Measurements from ENCODE around the gene NTM.
A peak's percentile ranks its signal among the peaks of the same experiment; 100 is the strongest.

The NTM gene

DNA sequence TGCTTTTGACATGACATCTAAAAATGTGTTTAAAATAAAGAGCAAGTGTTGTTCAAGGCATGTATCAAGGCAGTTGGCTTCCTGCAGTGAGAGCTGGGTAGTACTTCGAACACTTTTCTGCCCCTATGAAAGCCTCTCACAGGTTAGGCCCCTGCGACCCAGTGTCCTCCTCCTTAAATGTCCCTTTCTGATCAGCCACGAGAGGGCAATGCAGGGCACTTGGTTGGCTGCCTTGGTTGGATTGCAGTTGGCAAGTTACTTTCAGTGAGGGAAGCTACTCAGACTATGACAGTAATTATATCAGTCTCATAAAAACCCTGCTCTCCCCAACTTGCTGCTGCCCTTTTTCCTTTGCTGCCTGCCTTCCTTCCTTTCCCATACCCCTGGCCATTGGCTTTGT is 743.8 kb downstream of the NTM start:
- TF ChIP-seq, protein P1, sequence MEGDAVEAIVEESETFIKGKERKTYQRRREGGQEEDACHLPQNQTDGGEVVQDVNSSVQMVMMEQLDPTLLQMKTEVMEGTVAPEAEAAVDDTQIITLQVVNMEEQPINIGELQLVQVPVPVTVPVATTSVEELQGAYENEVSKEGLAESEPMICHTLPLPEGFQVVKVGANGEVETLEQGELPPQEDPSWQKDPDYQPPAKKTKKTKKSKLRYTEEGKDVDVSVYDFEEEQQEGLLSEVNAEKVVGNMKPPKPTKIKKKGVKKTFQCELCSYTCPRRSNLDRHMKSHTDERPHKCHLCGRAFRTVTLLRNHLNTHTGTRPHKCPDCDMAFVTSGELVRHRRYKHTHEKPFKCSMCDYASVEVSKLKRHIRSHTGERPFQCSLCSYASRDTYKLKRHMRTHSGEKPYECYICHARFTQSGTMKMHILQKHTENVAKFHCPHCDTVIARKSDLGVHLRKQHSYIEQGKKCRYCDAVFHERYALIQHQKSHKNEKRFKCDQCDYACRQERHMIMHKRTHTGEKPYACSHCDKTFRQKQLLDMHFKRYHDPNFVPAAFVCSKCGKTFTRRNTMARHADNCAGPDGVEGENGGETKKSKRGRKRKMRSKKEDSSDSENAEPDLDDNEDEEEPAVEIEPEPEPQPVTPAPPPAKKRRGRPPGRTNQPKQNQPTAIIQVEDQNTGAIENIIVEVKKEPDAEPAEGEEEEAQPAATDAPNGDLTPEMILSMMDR (conservative IDR thresholded peaks at IDR 0.05; ENCODE audit: low read length): peak; percentile 56
- no peak overlapping the region for H3K4me3 ChIP-seq (ENCODE audit: low read length)
- DNase-seq (ENCODE audit: low read depth): peak; percentile 44

DNA sequence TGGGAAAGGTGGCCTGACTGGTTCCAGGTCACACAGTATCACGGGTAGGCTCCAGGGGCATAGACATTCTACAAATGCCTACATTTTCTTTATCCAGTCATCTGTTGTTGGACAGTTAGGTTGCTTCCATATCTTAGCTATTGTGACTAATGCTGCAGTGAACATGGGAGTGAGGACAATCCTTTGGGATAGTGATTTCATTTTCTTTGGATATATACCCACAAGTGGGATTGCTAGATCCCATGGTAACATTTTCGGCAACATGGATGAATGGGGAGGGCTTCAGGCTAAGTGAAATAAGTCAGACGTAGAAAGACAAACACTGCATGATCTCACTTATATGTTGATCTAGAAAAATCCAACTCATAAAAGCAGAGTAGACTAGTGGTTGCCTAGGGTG is 744.3 kb downstream of the NTM start:
- TF ChIP-seq, protein P1 (conservative IDR thresholded peaks at IDR 0.05; ENCODE audit: low read length): no peak
- H3K4me3 ChIP-seq (ENCODE audit: low read length): no peak overlapping the region
- no peak for DNase-seq (ENCODE audit: low read depth)

DNA sequence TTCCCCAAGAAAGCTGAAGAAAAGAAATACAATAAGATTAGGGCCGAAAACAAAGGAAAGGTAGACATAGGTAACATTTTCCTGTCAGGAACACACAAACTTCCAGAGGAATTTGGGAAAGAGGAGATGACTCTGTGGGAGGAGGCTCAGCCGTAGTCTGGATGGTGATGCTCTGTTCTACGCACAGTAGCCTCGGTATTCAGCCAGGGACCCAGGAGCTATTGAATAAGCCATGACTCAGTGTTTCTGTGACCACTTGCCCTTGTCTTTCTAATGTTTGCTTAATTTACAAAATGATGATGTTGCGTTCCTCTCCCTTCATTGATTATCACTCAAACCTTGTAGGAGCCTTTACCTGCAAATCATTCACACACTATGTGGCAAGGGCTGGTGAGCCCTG is 745.0 kb downstream of the NTM start:
- H3K4me3 ChIP-seq (ENCODE audit: low read length): no peak overlapping the region
- TF ChIP-seq, protein P1 (conservative IDR thresholded peaks at IDR 0.05; ENCODE audit: low read length): no peak
- peak; percentile 19 for DNase-seq (ENCODE audit: low read depth)

DNA sequence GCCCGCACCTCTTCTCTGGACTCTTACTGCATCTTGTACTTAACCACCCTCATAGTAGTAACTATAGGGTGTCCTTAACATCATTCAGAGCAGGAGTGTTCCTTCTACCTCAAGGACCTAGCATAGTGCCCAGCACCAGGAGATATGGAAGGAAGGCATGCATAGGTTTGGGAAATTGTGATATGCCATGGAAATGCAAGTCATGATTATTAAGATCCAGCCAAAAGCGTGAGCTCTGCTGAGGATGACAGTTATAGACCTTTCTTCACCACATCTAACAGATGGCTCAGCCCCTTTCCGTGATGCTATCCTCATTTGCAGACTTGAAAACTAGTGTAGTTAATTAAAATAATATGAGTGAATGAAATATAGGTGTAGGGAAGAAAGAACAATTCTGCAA is 746.1 kb downstream of the NTM start:
- H3K4me3 ChIP-seq (ENCODE audit: low read length): no peak overlapping the region
- TF ChIP-seq, protein P1 (conservative IDR thresholded peaks at IDR 0.05; ENCODE audit: low read length): no peak
- no peak for DNase-seq (ENCODE audit: low read depth)

DNA sequence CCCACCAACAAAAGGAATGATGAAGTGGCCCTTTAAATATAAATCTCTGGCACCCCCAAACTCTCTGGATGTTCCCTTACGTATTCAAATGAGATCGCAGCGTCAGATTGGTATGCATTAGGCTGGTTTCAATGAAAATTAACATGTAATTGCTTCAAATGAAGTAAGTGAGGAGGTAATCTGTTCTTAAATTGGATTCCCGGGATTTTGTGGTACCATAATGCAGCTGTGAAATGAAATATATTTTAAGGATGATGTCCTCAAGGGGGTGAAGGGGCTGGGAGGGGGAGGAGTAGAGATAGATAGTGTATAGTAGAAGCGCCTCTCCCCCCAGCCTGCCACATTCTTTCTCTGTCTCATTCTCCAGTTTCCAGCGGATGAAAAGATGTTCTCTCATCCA is 748.2 kb downstream of the NTM start:
- no peak overlapping the region for H3K4me3 ChIP-seq (ENCODE audit: low read length)
- TF ChIP-seq, protein P1 (conservative IDR thresholded peaks at IDR 0.05; ENCODE audit: low read length): no peak
- no peak for DNase-seq (ENCODE audit: low read depth)

DNA sequence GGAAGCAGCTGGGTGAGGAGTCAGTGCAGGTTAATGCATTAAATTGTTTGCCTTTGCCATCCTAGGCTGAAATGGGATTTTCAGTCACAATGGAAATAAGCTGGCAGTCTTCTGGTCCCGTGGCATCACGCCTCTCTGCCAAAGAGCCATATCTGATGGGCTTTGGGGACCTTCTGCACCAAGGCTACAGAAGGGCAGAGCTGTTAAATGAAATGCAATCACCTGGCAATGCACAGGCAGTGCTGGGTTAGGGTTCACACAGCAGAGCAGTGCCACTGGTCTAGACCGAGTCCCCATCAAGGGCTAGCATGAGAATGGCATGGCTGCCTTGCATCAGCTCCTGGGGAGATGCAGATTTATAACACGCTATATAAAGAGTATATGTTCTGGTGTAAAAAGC is 749.2 kb downstream of the NTM start:
- no peak overlapping the region for H3K4me3 ChIP-seq (ENCODE audit: low read length)
- TF ChIP-seq, protein P1 (conservative IDR thresholded peaks at IDR 0.05; ENCODE audit: low read length): no peak
- no peak for DNase-seq (ENCODE audit: low read depth)

DNA sequence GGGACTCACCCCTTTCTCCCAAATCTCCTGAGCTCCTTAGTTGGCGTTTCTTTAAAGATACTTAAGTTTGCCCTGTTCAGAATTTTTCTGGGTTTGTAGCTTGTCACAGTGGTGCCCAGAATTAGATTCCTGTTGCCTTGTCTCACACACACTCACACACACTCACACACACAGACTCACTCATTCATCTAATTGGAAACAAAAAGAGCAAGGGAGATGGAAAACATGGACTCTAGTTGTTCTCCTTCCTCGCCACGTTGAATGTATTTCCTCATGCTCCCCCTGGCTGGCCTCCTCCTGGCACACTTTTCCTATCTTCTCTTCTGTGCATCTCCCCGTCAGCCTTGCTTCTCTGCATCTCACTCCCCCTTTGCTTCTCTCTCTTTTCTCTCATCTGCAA is 752.3 kb downstream of the NTM start:
- TF ChIP-seq, protein P1 (conservative IDR thresholded peaks at IDR 0.05; ENCODE audit: low read length): no peak
- DNase-seq (ENCODE audit: low read depth): peak; percentile 48
- no peak overlapping the region for H3K4me3 ChIP-seq (ENCODE audit: low read length)
